Iris pigment epithelial cell (primary cell): Measurements from ENCODE around the gene FLNB.

Source experiments
- DNase-seq: peaks from one replicate; pipeline ENCODE4 v3.0.0-alpha.2; 2011; ENCODE audit warnings: low read depth

The FLNB gene

GRCh38 chr3:58009026-58009748 is 965 bp downstream of the FLNB start:
- DNase-seq = no peak

- no peak for DNase-seq
These were observed 1.7 kb downstream of the FLNB start for GRCh38 chr3:58009749-58010535.

- peak; percentile 55 for DNase-seq
These were observed 2.3 kb downstream of the FLNB start for GRCh38 chr3:58010562-58010961.

GRCh38 chr3:58011580-58011979 is 3.4 kb downstream of the FLNB start:
- DNase-seq = no peak

GRCh38 chr3:58012302-58012701 is 4.1 kb downstream of the FLNB start:
- DNase-seq = no peak

- DNase-seq = no peak
These were observed 4.9 kb downstream of the FLNB start for GRCh38 chr3:58013099-58013498.

- peak; percentile 84 for DNase-seq
These were observed 5.9 kb downstream of the FLNB start for GRCh38 chr3:58013973-58014649.

GRCh38 chr3:58015520-58015915 is 7.3 kb downstream of the FLNB start:
- no peak for DNase-seq

GRCh38 chr3:58016710-58017109 is 8.5 kb downstream of the FLNB start:
- DNase-seq = no peak

- no peak for DNase-seq
These were observed 10.9 kb downstream of the FLNB start for GRCh38 chr3:58018892-58019742.

GRCh38 chr3:58020783-58021071 is 12.5 kb downstream of the FLNB start:
- DNase-seq = no peak

GRCh38 chr3:58021072-58021959 is 13.1 kb downstream of the FLNB start:
- DNase-seq = no peak

GRCh38 chr3:58021962-58022361 is 13.7 kb downstream of the FLNB start:
- no peak for DNase-seq

- no peak for DNase-seq
These were observed 14.3 kb downstream of the FLNB start for GRCh38 chr3:58022490-58022889.

GRCh38 chr3:58023531-58023930 is 15.3 kb downstream of the FLNB start:
- DNase-seq = no peak

GRCh38 chr3:58025406-58025805 is 17.2 kb downstream of the FLNB start:
- DNase-seq = no peak

- DNase-seq = peak; percentile 83
These were observed 17.8 kb downstream of the FLNB start for GRCh38 chr3:58025837-58026569.

GRCh38 chr3:58026598-58026997 is 18.4 kb downstream of the FLNB start:
- no peak for DNase-seq

- no peak for DNase-seq
These were observed 19.6 kb downstream of the FLNB start for GRCh38 chr3:58027704-58028317.

GRCh38 chr3:58028902-58029301 is 20.7 kb downstream of the FLNB start:
- DNase-seq = no peak
